WTC11 (cell line): ENCODE data around the gene SEC24B. TPM values are rescaled to one million over a fixed set of nuclear protein-coding genes. Genes with fewer than 3 reads are reported as not detected.

Experiments used
- ATAC-seq: fragments of 200-7000 bp; cut with Tn5 transposase; 2 replicates; pipeline ENCODE4 v1.10.0; 2021; ENCODE audit warnings: mild to moderate bottlenecking, moderate library complexity
- CTCF ChIA-PET: fragments of 300-600 bp; sonication (Branson Sonifier 250); formaldehyde crosslinking; loops from one replicate; lab custom pipeline; 2021; ENCODE audit warnings: antibody characterized with exemption; lab: Charles Lee
- POLR2A ChIA-PET: fragments of 350-600 bp; sonication (Branson Sonifier 250); formaldehyde crosslinking; loops from one replicate; lab custom pipeline; 2021; ENCODE audit warnings: antibody characterized with exemption; lab: Charles Lee
- DNase-seq: peaks from one replicate; pipeline ENCODE4 v3.0.0; 2021; ENCODE audit warnings: low spot score
- H3K27ac Mint-ChIP-seq: 2 replicates; pipeline ENCODE4 v1.8.0; 2021; ENCODE audit warnings: mixed read lengths
- H3K27me3 Mint-ChIP-seq: 2 replicates; pipeline ENCODE4 v1.8.0; 2021; ENCODE audit warnings: low read depth, mild to moderate bottlenecking, moderate library complexity, mixed read lengths
- H3K36me3 Mint-ChIP-seq: 2 replicates; pipeline ENCODE4 v1.8.0; 2021; ENCODE audit warnings: mixed read lengths
- H3K4me1 Mint-ChIP-seq: 2 replicates; pipeline ENCODE4 v1.8.0; 2022; ENCODE audit warnings: mixed read lengths
- H3K4me3 Mint-ChIP-seq: 2 replicates; pipeline ENCODE4 v1.8.0; 2021; ENCODE audit warnings: mild to moderate bottlenecking, moderate library complexity, mixed read lengths
- H3K9me3 Mint-ChIP-seq: 2 replicates; pipeline ENCODE4 v1.8.0; 2021; ENCODE audit warnings: mixed read lengths
- CDX4 ChIP-seq: fragments of 250-450 bp; sonication (Bioruptor Pico); IDR thresholded peaks from 2 replicates; pipeline ENCODE4 v1.9.0; 2021; ENCODE audit warnings: moderate library complexity, mild to moderate bottlenecking, inconsistent platforms, borderline replicate concordance
- CREM ChIP-seq: sonication (generic); formaldehyde crosslinking; IDR thresholded peaks from 2 replicates; pipeline ENCODE4 v1.8.1; 2022; ENCODE audit warnings: mild to moderate bottlenecking, missing genetic modification reagents, moderate library complexity
- E2F4 ChIP-seq: sonication (generic); formaldehyde crosslinking; IDR thresholded peaks from 2 replicates; pipeline ENCODE4 v1.8.1; 2022; ENCODE audit warnings: low read depth, mild to moderate bottlenecking, moderate library complexity, missing genetic modification reagents, borderline replicate concordance
- EMX1 ChIP-seq: fragments of 250-450 bp; sonication (Bioruptor Pico); IDR thresholded peaks from 2 replicates; pipeline ENCODE4 v1.8.0; 2021; ENCODE audit warnings: mild to moderate bottlenecking
- ERG ChIP-seq: fragments of 250-450 bp; sonication (Bioruptor Pico); IDR thresholded peaks from 2 replicates; pipeline ENCODE4 v1.8.0; 2021; ENCODE audit warnings: mild to moderate bottlenecking
- HMGA2 ChIP-seq: fragments of 250-450 bp; sonication (Bioruptor Pico); IDR thresholded peaks from 2 replicates; pipeline ENCODE4 v1.4.0; 2021; ENCODE audit warnings: mild to moderate bottlenecking, moderate library complexity
- IRF1 ChIP-seq: sonication (generic); formaldehyde crosslinking; IDR thresholded peaks from 2 replicates; pipeline ENCODE4 v1.8.0; 2023; ENCODE audit warnings: missing genetic modification reagents
- JUN ChIP-seq: sonication (generic); formaldehyde crosslinking; IDR thresholded peaks from 2 replicates; pipeline ENCODE4 v1.8.0; 2023; ENCODE audit warnings: mild to moderate bottlenecking, missing genetic modification reagents
- NR1H2 ChIP-seq: sonication (generic); formaldehyde crosslinking; IDR thresholded peaks from 2 replicates; pipeline ENCODE4 v1.9.0; 2021; ENCODE audit warnings: mild to moderate bottlenecking, moderate library complexity, missing genetic modification reagents
- OVOL2 ChIP-seq: fragments of 250-450 bp; sonication (Bioruptor Pico); IDR thresholded peaks from 2 replicates; pipeline ENCODE4 v1.9.0; 2021; ENCODE audit warnings: mild to moderate bottlenecking, borderline replicate concordance
- RORB ChIP-seq: fragments of 250-450 bp; sonication (Bioruptor Pico); IDR thresholded peaks from 2 replicates; pipeline ENCODE4 v1.9.0; 2021; ENCODE audit warnings: mild to moderate bottlenecking
- SP1 ChIP-seq: sonication (generic); formaldehyde crosslinking; conservative IDR thresholded peaks from 2 replicates; pipeline ENCODE4 v1.8.1; 2022; ENCODE audit warnings: missing genetic modification reagents
- STAT6 ChIP-seq: sonication (generic); formaldehyde crosslinking; conservative IDR thresholded peaks from 2 replicates; pipeline ENCODE4 v1.8.1; 2023; ENCODE audit warnings: mild to moderate bottlenecking, low read depth, missing genetic modification reagents, moderate library complexity
- ZBTB43 ChIP-seq: sonication (generic); formaldehyde crosslinking; IDR thresholded peaks from 2 replicates; pipeline ENCODE4 v1.8.1; 2023; ENCODE audit warnings: mild to moderate bottlenecking, missing genetic modification reagents
- ZNF121 ChIP-seq: sonication (generic); formaldehyde crosslinking; IDR thresholded peaks from 2 replicates; pipeline ENCODE4 v1.8.0; 2023; ENCODE audit warnings: missing genetic modification reagents
- ZNF219 ChIP-seq: sonication (generic); formaldehyde crosslinking; IDR thresholded peaks from 2 replicates; pipeline ENCODE4 v1.8.0; 2023; ENCODE audit warnings: missing genetic modification reagents, mild to moderate bottlenecking, borderline replicate concordance
- ZNF317 ChIP-seq: sonication (generic); formaldehyde crosslinking; IDR thresholded peaks from 2 replicates; pipeline ENCODE4 v1.8.1; 2023; ENCODE audit warnings: low read depth, mild to moderate bottlenecking, moderate library complexity, missing genetic modification reagents, borderline replicate concordance
- total RNA-seq: library from RNA; stranded (reverse); gene quantifications from 3 replicates; pipeline ENCODE4 v1.2.3, GENCODE V29; 2021

Gene SEC24B
- total RNA-seq, 1 experiment from 2014 or later: 24.0 TPM

GRCh38 chr4:109441862-109442458 is 8.3 kb downstream of the SEC24B start:
- Mint-ChIP-seq H3K36me3 (peaks cover 23% of the 10 kb centered on the region), H3K27ac (peak overlapping the region; percentile 22; the same call in 1 of the 2 replicates), H3K4me3 (no peak overlapping the region), H3K9me3 (peaks cover 8% of the 10 kb centered on the region), H3K27me3 (no peaks in the 10 kb centered on the region), H3K4me1 (peaks cover 48% of the 10 kb centered on the region)
- TF ChIP-seq ZNF219 (no peak), EMX1 (CRISPR knock-in tag) (no peak), ZNF121 (CRISPR knock-in tag) (no peak), CDX4 (CRISPR knock-in tag) (no peak), ERG (CRISPR knock-in tag) (no peak), E2F4 (CRISPR knock-in tag) (no peak), OVOL2 (no peak), JUN (CRISPR knock-in tag) (no peak), CREM (no peak), HMGA2 (no peak), ZBTB43 (CRISPR knock-in tag) (no peak), RORB (CRISPR knock-in tag) (no peak)
- ATAC-seq (no peak), DNase-seq (no peak)
- ChIA-PET CTCF (interaction anchor here (1.0 kb wide), 1 partner anchor 9 kb away, joined by 5 read pairs; the partner anchor contains the start of gene SEC24B), POLR2A (no interaction called here)

GRCh38 chr4:109444182-109444844 is 10.7 kb downstream of the SEC24B start:
- no peak for TF ChIP-seq SP1 (CRISPR knock-in tag)
- Mint-ChIP-seq H3K36me3 (peaks cover 24% of the 10 kb centered on the region), H3K27me3 (no peaks in the 10 kb centered on the region), H3K4me3 (no peak overlapping the region), H3K9me3 (peaks cover 8% of the 10 kb centered on the region), H3K27ac (no peak overlapping the region), H3K4me1 (peaks cover 31% of the 10 kb centered on the region)
- ChIA-PET POLR2A (interaction anchor here (0.6 to 0.9 kb wide), 2 partner anchors 41 to 116 kb away, joined by 4 to 6 read pairs; partner anchors contain the start of gene MCUB), CTCF (no interaction called here)
- DNase-seq (no peak), ATAC-seq (no peak)

GRCh38 chr4:109447278-109447677 is 13.7 kb downstream of the SEC24B start:
- POLR2A ChIA-PET: no interaction called here
- Mint-ChIP-seq H3K9me3 (peaks cover 12% of the 10 kb centered on the region), H3K4me1 (peaks cover 14% of the 10 kb centered on the region), H3K27ac (no peak overlapping the region), H3K27me3 (no peaks in the 10 kb centered on the region), H3K36me3 (peaks cover 48% of the 10 kb centered on the region), H3K4me3 (no peak overlapping the region)
- DNase-seq (no peak), ATAC-seq (no peak)
- TF ChIP-seq ZNF317 (CRISPR knock-in tag) (no peak), IRF1 (CRISPR knock-in tag) (no peak), STAT6 (no peak), ZNF121 (CRISPR knock-in tag) (no peak), JUN (CRISPR knock-in tag) (no peak), NR1H2 (CRISPR knock-in tag) (no peak)
- CTCF ChIA-PET: interaction anchor here (1.5 kb wide), 1 partner anchor 14 kb away, joined by 4 read pairs; no protein-coding TSS in a partner anchor
